Ovary (tissue), 3 donors: Measurements from ENCODE around the gene FBXL7.

ENCODE experiments used
- CTCF ChIP-seq, 3 donors: fragments of 450-650 bp in 2 of 3; fragments of 200-600 bp in 1 of 3; IDR thresholded peaks; one replicate each; pipeline versions ENCODE4 v1.5.1 to v1.8.0; 2016 to 2022; ENCODE audit warnings: antibody characterized with exemption in 3 of 3, mild to moderate bottlenecking in 1 of 3
- POLR2A ChIP-seq: fragments of 450-650 bp; IDR thresholded peaks from one replicate; pipeline ENCODE4 v1.6.1; 2017; ENCODE audit warnings: antibody characterized with exemption, mild to moderate bottlenecking, moderate library complexity
- donor health status: DM: no; HTN: no; CAD: no.

DNA sequence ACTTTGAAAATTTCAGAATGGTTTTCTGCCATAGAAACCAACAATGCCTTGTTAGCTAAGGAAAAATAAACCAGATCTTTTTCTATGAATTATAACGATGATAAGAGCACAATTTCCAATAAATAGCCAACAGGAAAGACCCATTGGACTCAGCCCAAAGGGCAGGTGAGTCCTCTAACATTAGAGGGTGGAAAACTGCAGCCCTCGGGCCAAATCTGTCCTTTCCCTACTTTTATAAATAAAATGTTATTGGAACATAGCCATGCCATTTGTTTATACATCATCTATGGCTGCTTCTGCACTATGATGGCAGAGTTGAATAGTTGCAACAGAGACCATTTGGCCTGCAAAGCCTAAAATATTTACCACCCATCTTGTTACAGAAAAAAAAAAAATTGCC lies 296.1 kb downstream of the FBXL7 start:
- TF ChIP-seq POLR2A = no peak
- TF ChIP-seq CTCF (IDR thresholded peaks at IDR 0.05) = no peak
